Umbilical cord (tissue), 2 donors: ENCODE data around the gene PTEN. TPM values are rescaled to one million over a fixed set of nuclear protein-coding genes. Genes with fewer than 3 reads are reported as not detected.
A peak's percentile ranks its signal among the peaks of the same experiment; 100 is the strongest.

ENCODE experiments used
- DNase-seq: peaks from one replicate; pipeline ENCODE4 v3.0.0-alpha.2; 2015; ENCODE audit warnings: low spot score
- total RNA-seq: library from RNA; depleted of rRNA; stranded (reverse); fragments of >200 nt; gene quantifications from one replicate; pipeline ENCODE4 v1.2.3, GENCODE V29; 2014; ENCODE audit warnings: low replicate concordance; ENCODE audit not compliant: insufficient read depth

The PTEN gene
- total RNA-seq, 1 donor from 2014 or later, result 114 TPM

DNA sequence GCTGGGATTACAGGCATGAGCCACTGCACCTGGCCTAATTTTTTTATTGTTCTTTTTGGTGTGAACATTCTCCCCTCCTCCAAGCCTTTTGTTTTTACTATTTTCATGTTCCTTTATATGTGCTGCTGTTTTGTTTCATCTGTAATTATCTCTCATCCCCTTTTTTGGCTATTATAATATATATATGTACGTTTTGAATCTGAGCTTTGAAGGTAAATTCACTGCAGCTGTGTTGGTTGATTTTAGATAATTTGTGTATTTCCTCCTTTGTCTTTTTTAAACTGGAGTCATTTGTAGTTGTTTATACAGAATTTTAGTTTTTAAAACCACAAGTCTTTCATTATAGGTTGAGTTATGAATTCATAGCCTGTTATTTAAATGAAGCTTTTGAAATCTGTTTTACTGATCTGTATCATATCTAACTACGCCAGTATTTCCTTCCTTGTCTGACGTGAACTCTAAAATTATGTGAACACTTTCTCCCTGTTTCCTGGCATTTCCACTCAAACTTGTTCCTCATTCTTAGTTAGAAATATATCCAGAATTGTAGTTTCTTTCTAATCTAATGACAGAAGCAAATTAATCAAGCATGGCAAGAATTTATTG is 54.9 kb downstream of the PTEN start:
- DNase-seq, result peak; percentile 12

GRCh38 chr10:87920538-87920937 is 57.1 kb downstream of the PTEN start:
- DNase-seq, result no peak

- DNase-seq, result no peak
These were observed 58.7 kb downstream of the PTEN start for GRCh38 chr10:87921931-87922688.

GRCh38 chr10:87923233-87923632 is 59.8 kb downstream of the PTEN start:
- no peak for DNase-seq

DNA sequence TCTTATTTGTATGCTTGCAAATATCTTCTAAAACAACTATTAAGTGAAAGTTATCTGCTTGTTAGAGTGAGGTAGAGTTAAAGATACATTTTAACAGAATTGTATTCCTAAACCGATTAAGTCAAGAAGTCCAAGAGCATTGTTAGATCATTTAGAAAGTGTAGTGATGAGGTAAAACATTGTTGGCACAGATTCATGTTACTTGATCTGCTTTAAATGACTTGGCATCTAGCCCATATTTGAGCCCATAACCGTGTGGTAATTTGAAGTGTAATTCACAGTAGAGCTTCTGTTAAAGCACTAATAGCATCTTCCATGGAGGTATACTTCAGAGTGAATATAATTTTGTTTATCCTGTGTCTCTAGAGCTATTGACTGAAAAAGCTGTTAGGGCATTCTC is 62.1 kb downstream of the PTEN start:
- no peak for DNase-seq

DNA sequence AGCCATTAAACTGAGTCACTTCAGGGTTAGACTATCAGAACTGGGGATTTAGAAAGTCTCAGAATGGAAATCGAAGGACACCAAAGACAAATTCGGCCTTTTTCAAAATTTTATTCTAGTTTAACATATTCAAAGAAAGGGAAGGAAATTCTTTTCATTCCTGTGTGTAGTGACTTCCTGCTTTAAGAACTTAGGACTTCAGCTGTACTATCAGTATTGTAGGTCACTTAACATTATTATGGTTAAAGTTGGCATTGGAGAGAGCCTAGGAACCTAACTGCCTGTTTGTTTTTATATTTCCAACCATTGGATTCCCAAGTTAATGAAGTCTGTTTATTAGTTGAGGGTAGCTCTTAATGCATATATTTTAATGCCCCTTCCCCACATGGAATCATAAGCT is 63.7 kb downstream of the PTEN start:
- no peak for DNase-seq

- DNase-seq, result no peak
These were observed 65.6 kb downstream of the PTEN start for GRCh38 chr10:87928996-87929395.

GRCh38 chr10:87930141-87930540 is 66.7 kb downstream of the PTEN start:
- no peak for DNase-seq

- no peak for DNase-seq
These were observed 67.8 kb downstream of the PTEN start for GRCh38 chr10:87930934-87931835.

- DNase-seq, result no peak
These were observed 68.4 kb downstream of the PTEN start for GRCh38 chr10:87931836-87932230.

DNA sequence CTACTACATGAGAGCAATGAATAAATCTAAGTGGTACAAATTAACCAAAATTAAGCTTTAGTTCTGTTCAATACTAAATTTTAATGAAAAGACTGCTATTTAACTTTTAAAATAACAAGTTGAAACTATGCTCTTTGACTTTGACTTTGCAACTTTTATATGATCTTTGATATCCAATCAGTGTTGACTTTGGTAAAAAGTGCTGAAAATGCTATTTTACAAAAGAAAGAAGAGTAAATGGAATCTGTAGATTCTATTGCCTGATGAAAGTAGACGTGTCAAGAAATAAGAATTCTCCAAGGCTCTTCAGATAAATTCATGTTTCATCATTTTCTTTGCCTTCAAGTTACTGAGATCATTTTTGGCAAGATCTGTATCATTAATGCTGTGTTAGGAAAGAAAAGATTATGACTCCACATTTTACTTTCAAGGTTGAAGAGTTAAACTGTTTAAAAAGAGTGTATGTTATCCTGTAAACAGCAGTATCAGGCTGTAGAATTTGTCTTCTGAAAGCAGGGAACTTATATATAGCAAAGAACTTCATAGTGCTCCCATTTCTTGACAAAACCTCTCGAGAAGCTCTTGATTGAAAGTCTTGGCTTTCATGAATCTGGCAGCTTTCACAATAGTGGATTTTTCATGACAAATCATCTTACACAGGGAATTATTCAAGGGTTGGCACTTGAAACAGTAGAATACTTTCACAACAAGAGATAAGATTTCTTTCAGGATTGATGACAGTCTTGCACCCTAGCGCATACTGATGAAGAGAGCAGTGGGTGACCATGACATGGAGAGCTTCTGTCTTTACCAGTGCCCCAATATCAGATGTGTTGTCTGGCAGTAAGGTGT is 72.1 kb downstream of the PTEN start:
- no peak for DNase-seq

GRCh38 chr10:87940210-87940609 is 76.8 kb downstream of the PTEN start:
- DNase-seq, result no peak

GRCh38 chr10:87942884-87943527 is 79.6 kb downstream of the PTEN start:
- no peak for DNase-seq

- DNase-seq, result no peak
These were observed 82.6 kb downstream of the PTEN start for GRCh38 chr10:87945984-87946383.

DNA sequence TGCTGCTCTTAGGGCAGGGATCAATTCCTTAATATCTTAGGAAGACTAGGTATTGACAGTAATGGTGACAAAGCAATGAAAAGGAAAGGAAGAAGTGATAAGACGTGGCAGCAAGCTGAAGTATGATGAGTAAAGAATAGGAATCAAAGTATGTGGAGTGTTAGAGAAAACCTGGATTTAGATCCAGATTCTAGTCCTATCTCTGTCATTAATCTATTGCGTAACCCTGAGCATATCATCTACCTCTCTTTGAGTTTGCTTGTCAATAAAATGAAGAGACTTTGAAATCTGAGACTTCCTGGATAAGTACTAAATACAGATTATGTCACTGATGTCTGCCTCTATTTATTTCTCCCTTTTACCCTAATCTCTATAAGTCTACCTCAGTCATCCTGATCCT is 89.2 kb downstream of the PTEN start:
- DNase-seq, result no peak

DNA sequence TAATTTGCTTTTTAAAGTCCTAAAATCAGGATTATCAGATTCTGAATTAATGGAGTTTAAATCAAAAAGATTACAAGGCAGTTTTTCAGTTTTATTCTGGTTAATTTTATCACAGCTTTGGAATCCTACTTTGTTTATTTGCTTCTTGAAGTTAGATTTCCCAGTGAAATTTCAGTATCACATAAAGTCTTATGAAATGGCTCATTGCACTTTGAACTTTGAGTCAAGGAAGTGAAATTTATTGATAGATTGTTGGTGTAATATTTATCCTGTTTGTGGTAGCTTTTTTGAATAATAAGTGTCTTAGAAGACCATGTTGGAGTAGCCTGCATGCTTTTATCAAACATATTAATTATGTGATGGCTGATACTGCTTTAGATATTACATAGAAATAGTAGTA is 92.6 kb downstream of the PTEN start:
- DNase-seq, result no peak

DNA sequence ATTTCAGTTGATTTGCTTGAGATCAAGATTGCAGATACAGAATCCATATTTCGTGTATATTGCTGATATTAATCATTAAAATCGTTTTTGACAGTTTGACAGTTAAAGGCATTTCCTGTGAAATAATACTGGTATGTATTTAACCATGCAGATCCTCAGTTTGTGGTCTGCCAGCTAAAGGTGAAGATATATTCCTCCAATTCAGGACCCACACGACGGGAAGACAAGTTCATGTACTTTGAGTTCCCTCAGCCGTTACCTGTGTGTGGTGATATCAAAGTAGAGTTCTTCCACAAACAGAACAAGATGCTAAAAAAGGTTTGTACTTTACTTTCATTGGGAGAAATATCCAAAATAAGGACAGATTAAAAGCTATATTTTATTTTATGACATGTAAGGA is 94.3 kb downstream of the PTEN start:
- DNase-seq, result no peak

GRCh38 chr10:87960230-87960629 is 96.8 kb downstream of the PTEN start:
- no peak for DNase-seq

DNA sequence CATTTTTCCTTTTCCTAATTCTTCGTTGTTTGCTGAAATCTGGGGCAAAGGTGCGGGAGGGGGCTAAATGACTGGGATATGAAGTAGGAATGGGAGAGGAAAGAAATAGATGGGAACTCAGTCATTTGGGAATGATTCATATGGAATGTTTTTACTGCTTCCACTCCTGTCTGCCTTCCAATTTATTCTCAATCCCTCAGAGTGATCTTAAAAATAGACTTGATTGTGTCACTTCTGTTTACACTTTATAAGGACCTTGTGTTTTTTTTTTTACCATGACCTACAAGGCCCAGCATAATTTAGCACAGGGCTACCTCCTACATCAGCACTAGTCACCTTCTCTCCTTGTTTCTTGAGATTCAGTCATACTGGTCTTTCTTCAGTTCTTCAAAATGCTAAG is 97.9 kb downstream of the PTEN start:
- no peak for DNase-seq

DNA sequence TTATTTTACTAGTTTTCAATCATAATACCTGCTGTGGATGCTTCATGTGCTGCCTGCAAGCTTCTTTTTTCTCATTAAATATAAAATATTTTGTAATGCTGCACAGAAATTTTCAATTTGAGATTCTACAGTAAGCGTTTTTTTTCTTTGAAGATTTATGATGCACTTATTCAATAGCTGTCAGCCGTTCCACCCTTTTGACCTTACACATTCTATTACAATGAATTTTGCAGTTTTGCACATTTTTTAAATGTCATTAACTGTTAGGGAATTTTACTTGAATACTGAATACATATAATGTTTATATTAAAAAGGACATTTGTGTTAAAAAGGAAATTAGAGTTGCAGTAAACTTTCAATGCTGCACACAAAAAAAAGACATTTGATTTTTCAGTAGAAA is 103.0 kb downstream of the PTEN start:
- no peak for DNase-seq

DNA sequence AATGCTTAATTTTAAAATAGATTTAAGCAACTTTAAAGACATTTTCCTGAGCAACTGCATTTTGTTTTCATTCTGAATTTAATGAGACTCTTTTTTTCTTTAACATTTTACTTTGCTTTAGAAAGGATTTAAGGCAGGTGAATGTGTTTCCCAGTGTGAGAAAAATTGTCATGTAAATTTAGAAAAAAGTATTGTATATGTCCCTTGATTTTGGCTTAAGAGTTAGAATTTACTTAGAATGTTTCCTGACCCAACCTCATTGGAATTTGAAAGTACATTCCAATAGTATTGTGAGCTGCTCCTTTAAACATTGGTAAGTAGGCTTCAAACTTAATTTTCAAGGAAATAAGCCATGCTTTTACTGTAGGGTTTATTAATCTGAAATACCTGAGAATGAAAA is 110.2 kb downstream of the PTEN start:
- DNase-seq, result no peak
